HG03045 (cell line): Measurements from ENCODE around the gene TAP1.
"Not testable (repeated sequence)": the region's sequence is repeated elsewhere in the genome, so short reads cannot be mapped to it uniquely, and the experiment has no call there.

Experiments
- ATAC-seq: cut with Tn5 transposase; IDR thresholded peaks from one replicate; pipeline ENCODE4 v1.9.1; 2021; ENCODE audit warnings: mild to moderate bottlenecking, moderate library complexity; ENCODE audit not compliant: unreplicated experiment

TAP1 gene

GRCh38 chr6:32853541-32854375, at the start of gene TAP1, which contains the start of gene PSMB9:
TSS of gene TAP1 (minus strand) at chr6:32853704. CDS start at chr6:32853636, 68 bp downstream.
TSS of gene PSMB9 (plus strand) at chr6:32854192. CDS start at chr6:32854230, 38 bp downstream.
- peak; percentile 79 for ATAC-seq

GRCh38 chr6:32895006-32895345, 41.5 kb upstream of the TAP1 start:
- no peak for ATAC-seq

- ATAC-seq, result peak; percentile 98
Measured at GRCh38 chr6:32894085-32895005, 40.8 kb upstream of the TAP1 start.

- ATAC-seq, result no peak
Measured at GRCh38 chr6:32890831-32891230, 37.3 kb upstream of the TAP1 start.

GRCh38 chr6:32889533-32889932, 36.0 kb upstream of the TAP1 start:
- no peak for ATAC-seq

- no peak for ATAC-seq
Measured at GRCh38 chr6:32888576-32888975, 35.1 kb upstream of the TAP1 start.

GRCh38 chr6:32887616-32888015, 34.1 kb upstream of the TAP1 start:
- ATAC-seq, result no peak

- ATAC-seq, result no peak
Measured at GRCh38 chr6:32886681-32887383, 33.3 kb upstream of the TAP1 start.

GRCh38 chr6:32885698-32886286, 32.3 kb upstream of the TAP1 start:
- ATAC-seq, result no peak

- no peak for ATAC-seq
Measured at GRCh38 chr6:32883789-32884188, 30.3 kb upstream of the TAP1 start.

GRCh38 chr6:32882879-32883250, 29.4 kb upstream of the TAP1 start:
- no peak for ATAC-seq

- not testable (repeated sequence) for ATAC-seq
Measured at GRCh38 chr6:32880962-32881361, 27.5 kb upstream of the TAP1 start.

GRCh38 chr6:32879691-32880090, 26.2 kb upstream of the TAP1 start:
- ATAC-seq, result no peak

GRCh38 chr6:32876603-32877002, 23.1 kb upstream of the TAP1 start:
- no peak for ATAC-seq

- not testable (repeated sequence) for ATAC-seq
Measured at GRCh38 chr6:32873947-32874346, 20.4 kb upstream of the TAP1 start.

GRCh38 chr6:32868257-32868788, 14.8 kb upstream of the TAP1 start:
- ATAC-seq, result no peak

- ATAC-seq, result no peak
Measured at GRCh38 chr6:32867554-32868256, 14.2 kb upstream of the TAP1 start.

- no peak for ATAC-seq
Measured at GRCh38 chr6:32867022-32867477, 13.5 kb upstream of the TAP1 start.

GRCh38 chr6:32865724-32866443, 12.4 kb upstream of the TAP1 start:
- no peak for ATAC-seq
